Choroid plexus epithelial cell (primary cell): ENCODE results near the gene RGS2.
A peak's percentile ranks its signal among the peaks of the same experiment; 100 is the strongest.

Experiments used
- DNase-seq: peaks from one replicate; pipeline ENCODE4 v3.0.0-alpha.2; 2010; ENCODE audit warnings: low read depth
- H3K4me3 ChIP-seq: 2 replicates; pipeline ENCODE4 v1.5.1; 2011; ENCODE audit warnings: low read depth, mild to moderate bottlenecking, control low read depth, low read length, moderate library complexity
- TF ChIP-seq, protein P1 (sequence below): conservative IDR thresholded peaks from 2 replicates; pipeline ENCODE4 v1.5.1; 2011; ENCODE audit warnings: low read depth, mild to moderate bottlenecking, control low read depth, inconsistent platforms, low read length, moderate library complexity

The RGS2 gene

DNA sequence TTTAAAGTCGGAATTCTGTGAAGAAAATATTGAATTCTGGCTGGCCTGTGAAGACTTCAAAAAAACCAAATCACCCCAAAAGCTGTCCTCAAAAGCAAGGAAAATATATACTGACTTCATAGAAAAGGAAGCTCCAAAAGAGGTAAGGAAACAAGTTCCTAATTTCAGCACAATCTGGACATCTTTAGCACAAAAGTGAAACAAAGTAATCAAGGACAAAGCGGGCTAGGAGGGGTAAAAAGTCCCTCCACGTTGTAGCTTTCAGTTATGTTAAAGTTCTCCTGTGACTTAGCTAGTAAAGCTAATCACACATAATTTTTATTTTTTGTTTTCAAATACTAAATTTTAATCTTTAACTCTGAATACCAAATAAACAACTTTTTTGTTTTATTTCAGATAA, 2.2 kb downstream of the RGS2 start:
- DNase-seq, result no peak
- TF ChIP-seq, protein P1, sequence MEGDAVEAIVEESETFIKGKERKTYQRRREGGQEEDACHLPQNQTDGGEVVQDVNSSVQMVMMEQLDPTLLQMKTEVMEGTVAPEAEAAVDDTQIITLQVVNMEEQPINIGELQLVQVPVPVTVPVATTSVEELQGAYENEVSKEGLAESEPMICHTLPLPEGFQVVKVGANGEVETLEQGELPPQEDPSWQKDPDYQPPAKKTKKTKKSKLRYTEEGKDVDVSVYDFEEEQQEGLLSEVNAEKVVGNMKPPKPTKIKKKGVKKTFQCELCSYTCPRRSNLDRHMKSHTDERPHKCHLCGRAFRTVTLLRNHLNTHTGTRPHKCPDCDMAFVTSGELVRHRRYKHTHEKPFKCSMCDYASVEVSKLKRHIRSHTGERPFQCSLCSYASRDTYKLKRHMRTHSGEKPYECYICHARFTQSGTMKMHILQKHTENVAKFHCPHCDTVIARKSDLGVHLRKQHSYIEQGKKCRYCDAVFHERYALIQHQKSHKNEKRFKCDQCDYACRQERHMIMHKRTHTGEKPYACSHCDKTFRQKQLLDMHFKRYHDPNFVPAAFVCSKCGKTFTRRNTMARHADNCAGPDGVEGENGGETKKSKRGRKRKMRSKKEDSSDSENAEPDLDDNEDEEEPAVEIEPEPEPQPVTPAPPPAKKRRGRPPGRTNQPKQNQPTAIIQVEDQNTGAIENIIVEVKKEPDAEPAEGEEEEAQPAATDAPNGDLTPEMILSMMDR, result no peak
- H3K4me3 ChIP-seq, result peak overlapping the region; percentile 95

DNA sequence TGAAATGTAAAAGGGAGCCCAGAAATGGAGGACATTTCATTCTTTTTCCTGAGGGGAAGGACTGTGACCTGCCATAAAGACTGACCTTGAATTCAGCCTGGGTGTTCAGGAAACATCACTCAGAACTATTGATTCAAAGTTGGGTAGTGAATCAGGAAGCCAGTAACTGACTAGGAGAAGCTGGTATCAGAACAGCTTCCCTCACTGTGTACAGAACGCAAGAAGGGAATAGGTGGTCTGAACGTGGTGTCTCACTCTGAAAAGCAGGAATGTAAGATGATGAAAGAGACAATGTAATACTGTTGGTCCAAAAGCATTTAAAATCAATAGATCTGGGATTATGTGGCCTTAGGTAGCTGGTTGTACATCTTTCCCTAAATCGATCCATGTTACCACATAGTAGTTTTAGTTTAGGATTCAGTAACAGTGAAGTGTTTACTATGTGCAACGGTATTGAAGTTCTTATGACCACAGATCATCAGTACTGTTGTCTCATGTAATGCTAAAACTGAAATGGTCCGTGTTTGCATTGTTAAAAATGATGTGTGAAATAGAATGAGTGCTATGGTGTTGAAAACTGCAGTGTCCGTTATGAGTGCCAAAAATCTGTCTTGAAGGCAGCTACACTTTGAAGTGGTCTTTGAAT, 2.9 kb downstream of the RGS2 start:
- no peak for DNase-seq
- H3K4me3 ChIP-seq, result peak overlapping the region; percentile 14
- TF ChIP-seq, protein P1, result no peak

DNA sequence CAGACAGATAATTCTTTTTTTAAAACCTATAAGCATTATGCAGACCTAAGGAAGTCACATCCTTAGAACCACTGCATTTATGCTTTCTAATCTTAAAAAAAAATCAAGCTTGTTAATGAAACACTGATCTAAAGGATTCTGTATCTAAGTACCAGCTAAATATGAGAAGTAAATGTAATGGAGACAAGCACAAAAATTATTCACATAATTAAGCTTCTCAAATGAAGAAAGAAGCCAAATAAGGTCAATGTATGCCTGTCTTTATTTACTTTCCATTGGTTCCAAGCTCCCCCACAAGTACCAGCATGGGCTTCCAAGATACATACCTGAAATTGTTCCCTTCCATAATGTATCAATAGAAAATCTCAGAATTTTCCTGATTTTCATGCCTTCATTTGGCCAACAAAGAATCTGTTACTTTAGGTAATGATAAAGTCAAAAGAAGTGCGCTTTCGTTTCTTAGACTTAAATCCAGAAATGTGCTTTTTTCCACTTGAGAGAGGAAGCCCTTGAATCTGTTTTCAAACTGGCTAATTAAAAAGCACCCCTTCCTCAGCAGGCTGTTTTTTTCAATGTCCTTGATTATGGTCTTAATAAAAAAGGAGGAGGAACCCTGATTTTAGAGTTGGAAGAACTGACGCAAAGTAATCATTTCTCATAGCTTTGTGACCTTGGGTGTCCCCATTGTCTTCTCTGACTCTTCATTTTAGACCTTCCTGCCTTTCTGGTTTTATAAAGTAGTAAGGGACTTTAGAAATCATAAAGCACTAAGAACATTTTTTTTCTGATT, 3.8 kb downstream of the RGS2 start:
- DNase-seq, result peak; percentile 46
- no peak overlapping the region for H3K4me3 ChIP-seq

DNA sequence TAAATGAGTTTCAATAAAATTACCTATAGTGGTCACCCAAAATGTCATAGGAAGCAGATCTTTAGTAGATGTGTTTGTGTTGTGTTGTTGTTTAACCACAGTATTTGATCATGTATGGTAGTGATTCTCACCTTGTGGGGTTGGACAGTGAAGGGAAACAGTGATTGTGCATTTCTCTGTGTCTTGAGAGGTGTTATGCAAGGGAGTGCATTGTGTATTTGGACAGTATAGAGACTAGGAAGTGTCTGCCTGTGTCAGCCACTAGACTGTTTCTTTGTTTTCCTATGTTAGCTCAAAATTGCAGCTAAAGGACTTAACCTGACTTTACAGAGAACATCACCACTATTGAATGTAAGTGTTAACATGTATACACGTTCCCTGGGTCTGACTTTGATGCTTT, 6.0 kb downstream of the RGS2 start:
- TF ChIP-seq, protein P1, result no peak
- no peak overlapping the region for H3K4me3 ChIP-seq
- no peak for DNase-seq

More for the DNA sequence above, 3.8 kb downstream of the RGS2 start:
- TF ChIP-seq, protein P1, result no peak

DNA sequence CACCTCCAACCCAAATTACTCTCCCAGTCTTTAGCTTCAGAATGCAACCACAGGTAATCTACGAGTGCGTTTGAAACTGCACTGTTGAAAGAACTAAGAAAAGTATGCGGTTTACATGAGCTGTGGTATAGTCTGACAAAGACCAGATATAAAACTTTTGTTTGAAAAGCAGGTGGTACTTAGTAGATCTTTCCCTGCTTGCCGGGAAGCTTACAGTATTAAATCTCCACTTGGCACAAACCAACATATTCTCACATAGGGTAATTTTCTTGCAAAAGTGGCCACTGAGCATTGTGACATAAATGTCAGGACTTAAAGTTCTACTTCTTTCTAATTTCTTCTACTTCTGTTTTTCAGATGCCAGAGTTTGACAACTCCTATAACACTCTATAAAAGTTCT, 8.4 kb downstream of the RGS2 start:
- no peak overlapping the region for H3K4me3 ChIP-seq
- TF ChIP-seq, protein P1, result no peak

DNA sequence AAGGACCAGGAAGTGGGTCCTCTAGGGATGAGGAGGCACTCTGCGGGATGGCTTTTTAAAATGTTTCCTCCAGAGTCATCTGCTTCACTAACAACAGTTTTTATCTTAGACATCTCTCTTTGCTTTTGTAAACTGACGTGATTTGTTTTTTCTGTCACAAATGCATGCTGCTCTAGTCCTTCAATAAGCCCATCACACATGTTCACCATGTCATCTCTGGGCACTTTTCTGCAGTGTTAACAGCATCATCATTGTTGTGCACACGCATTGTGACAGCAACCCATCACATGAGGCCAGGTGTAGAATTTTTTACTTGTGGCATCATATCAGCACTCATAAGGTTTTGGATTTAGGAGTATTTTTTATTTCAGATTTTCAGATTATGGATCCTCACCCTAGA, 12.5 kb downstream of the RGS2 start:
- no peak for DNase-seq
- TF ChIP-seq, protein P1, result no peak
- H3K4me3 ChIP-seq, result no peak overlapping the region

More for the DNA sequence above, 8.4 kb downstream of the RGS2 start:
- DNase-seq, result no peak
